ENCODE measurements around the gene METTL15. TPM values are rescaled to one million over a fixed set of nuclear protein-coding genes. Genes with fewer than 3 reads are reported as not detected.
"Not testable (repeated sequence)": the region's sequence is repeated elsewhere in the genome, so short reads cannot be mapped to it uniquely, and the experiment has no call there.

METTL15 gene
- polyA plus RNA-seq, 3 donors, result 16.3 to 19.1 (median 19.0) TPM

DNA sequence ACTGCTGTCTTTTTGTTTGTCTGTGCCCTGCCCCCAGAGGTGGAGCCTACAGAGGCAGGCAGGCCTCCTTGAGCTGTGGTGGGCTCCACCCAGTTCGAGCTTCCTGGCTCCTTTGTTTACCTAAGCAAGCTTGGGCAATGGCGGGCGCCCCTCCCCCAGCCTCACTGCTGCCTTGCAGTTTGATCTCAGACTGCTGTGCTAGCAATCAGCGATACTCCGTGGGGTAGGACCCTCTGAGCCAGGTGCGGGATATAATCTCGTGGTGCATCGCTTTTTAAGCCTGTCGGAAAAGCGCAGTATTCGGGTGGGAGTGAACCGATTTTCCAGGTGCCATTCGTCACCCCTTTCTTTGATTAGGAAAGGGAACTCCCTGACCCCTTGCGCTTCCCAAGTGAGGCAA, 269.9 kb downstream of the METTL15 start:
- not testable (repeated sequence) for DNase-seq (ENCODE audit: low read depth in 3 of 3, low spot score in 2 of 3)

Other genes with a start within 250 kb of the METTL15 start
- 10 to 100 TPM; 10.9 to 13.0 (median 12.9) TPM for gene KIF18A, start 232 bp upstream of the METTL15 start, polyA plus RNA-seq (ENCODE audit: insufficient read length in 3 of 3)